NCI-H1694 (cell line): ENCODE data around the gene GRM4.

Source experiments
- DNase-seq: peaks from one replicate; lab custom pipeline; 2025; lab: John Stamatoyannopoulos, UW

The GRM4 gene

DNA sequence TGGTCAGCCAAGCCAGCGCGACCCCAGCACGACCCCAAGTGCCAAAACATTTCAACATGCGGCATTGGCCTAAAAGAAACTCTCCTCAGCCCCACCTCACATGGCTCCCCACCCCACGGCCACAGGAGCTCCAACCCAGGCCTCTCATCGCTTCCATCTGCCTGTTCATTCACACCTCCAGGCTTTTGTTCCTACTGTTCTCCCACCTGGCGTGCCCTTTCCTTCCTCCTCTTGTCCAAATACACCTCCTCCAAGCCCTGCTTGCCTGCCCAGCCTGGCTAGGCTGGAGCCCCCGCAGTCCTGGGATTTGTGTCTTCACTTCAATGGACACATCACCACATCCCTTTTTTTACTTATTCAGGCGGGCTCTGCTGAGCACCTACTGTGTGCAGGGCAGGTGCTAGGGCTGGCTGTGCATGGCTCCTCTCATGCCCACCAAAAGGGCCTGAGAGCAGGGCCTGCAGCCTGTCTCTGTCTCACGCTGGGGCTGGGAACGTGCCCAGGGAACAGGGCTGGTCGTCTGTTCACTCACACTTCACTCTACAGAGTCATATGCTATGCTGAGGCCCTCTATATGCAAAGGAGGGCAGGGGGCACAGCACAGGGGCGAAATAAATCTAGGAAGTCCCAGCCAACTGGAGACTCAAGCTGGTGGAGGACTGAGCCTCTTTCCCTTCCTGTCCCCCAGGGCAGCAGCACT is 61.1 kb downstream of the GRM4 start:
- DNase-seq: no peak

DNA sequence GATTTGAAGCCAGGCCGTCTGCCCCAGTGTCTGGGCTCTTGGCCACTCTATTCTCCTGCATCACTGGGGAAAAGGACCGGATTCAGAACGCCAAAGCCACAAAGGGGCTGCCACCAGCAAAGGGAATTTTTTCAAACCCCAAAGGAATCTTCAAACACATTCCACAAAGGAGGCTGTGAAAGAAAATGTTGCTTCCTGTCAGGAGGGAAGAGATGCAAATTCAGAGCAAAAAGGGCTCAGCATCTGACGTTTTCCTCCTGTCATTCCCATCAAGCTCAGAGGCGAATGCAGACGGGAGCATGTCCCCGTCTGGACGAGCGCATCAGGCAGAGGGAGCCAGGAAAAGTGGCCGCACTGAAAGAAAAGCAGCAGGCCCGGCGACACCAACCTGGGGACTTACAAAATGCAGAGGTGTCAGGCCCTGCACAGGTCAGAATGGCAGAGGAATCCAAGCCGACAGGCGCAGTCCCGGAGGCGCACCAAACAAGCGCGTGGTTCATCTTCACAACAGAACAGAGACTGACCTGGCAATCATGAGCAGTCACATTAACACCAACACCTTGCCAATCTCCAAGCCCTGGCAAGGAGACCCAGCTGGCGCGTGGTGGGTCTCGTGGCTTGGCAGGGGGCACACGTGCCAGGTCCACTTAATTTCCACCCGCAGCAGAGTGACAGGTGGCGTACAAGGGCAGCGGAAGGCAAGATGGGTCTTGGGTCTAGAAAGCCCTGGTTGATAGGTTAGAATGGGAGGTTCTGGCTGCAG is 62.8 kb downstream of the GRM4 start:
- no peak for DNase-seq

DNA sequence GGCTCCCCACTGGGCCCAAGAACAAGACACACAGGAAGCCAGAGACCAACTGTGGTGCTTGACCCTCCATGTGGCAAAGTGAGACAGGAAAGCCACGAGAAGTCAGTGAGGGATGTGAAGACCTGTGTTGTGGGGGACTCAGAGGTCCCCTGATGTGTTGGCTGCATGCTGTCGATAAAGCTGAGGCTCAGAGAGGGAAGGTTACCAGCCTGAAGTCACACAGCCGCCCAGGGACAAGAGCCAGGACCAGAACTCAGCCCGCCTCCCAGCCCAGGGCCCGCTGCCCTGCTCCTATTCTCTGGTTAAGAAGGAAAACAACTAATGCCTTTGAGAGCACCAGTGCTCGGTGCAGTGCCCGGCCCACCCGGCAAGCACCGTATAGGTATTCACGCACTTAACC is 63.5 kb downstream of the GRM4 start:
- no peak for DNase-seq

DNA sequence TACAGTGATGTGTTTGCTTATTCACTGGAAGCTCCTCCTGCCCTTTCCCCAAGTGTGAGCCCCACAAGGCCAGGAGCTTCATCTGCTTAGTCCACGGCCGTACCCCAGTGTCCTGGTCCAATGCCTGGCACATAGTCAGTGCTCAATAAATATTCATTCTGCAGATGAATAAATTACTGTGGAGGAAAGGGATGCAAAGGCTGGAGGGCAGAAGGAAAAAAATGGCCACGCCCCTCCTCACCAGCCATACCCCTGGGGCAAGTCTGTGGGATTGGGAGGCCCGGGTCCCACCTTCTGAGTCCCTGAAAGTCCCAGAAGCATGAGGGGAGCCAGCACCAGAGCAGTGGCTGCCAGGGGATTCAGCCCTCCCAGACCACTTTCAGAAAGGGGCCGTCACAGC is 65.5 kb downstream of the GRM4 start:
- no peak for DNase-seq

DNA sequence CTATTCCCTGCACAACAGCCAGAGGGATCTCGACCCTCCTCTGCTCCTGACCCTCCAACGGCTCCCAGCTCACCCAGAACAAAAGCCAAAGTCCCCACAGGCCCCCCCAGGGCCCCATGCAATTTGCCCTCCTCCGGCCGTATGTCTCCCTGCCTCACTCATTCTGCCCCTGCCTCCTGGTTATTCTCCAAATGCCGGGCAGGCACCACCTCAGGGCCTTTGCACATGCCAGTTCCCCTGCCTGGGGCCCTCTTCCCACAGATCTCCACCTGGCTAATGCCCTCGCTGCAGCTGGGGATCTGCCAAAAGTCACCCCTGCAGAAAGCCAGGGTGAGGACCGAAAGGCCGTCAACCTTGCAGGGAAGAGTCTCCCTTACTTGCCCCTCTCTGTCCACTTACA is 66.0 kb downstream of the GRM4 start:
- DNase-seq: no peak

DNA sequence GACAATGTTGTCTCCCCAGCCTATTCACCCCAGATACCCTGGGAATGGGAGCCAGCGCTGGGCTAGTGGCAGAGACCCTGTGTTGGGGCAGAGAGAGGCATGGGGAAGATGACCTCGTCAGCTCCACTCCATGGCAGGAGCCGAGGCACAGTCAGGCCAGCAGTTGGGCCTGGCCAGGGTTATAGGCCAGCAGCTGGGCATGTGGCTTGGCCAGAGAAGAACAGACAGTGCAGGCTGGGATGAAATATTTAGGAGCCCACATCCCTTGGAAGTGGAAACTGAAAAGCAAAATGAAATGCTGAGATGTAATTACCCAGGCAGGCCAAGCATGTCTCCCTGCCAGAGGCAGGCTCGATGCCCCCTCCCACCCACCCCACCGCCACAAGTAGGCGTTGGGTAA is 70.0 kb downstream of the GRM4 start:
- no peak for DNase-seq

DNA sequence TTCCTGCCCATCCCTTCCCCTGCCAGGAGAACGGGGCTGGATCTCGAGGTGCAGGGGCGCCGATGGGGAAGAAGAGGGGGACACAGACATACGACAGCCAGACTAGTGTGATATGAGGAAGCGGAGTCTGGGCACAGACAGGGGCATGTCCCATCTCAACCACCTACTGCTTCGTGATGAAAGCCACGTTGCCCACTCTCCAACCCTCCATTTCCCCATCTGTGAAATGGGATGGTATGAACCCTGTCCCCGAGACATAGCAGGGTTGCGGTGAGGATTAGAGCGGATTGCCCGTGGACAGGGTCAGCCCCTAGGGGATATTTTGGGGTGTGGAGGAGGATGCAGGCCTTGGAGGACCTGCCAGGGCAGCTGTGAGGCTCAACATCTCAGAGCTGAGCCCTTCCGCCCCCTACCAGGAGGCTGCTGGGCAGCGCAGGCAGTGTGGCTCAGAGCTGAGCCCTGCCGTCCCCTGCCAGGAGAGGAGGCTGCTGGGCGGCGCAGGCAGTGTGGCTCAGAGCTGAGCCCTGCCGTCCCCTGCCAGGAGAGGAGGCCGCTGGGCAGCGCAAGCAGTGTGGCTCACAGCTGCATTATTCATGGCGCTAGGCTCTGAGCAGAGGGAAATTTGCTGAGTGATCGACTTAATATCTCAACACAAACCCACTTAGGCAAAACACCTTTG is 71.7 kb downstream of the GRM4 start:
- DNase-seq: no peak

DNA sequence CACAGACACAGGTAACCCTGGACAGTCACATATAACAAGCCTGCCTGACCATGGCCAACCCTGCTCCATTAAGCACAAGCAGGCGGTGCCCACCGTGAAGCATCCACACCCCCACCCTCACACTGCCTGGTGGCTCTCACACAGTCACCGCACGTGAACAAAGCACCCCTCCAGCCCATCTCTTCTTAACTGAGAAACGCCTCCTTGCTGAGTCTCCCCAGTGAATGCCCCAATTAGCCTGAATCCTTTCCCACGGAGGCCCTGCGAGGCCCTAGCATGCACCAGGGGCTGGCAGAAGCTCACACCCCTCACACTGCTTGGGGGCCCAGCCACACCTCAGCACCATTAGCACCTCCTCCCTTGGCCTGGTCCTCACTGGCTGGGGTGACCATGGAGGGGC is 72.3 kb downstream of the GRM4 start:
- no peak for DNase-seq

DNA sequence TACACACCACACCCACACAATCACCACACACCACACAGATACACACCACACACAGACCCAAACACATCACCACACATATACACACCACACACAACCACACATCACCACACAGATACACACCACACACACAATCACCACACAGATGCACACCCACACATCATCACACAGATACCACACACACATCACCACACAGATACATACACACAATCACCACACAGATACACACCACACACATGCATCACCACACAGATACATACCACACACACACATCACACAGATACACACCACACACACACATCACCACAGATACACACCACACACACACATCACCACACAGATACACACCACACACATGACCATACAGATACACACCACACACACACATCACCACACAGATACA is 73.2 kb downstream of the GRM4 start:
- no peak for DNase-seq

DNA sequence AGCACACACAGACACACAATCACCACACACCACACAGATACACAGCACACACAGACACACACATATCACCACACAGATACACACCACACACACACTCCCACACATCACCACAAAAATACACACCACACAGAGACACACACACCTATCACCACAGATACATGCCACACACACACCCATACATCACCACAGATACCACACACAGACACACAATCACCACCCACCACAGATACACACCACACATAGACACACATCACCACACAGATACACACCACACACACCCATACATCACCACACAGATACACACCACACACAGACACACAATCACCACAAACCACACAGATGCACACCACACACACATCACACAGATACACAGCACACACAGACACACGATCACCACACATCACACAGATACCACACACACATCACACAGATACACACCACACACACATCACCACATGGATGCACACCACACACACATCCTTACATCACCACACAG is 74.0 kb downstream of the GRM4 start:
- DNase-seq: no peak

DNA sequence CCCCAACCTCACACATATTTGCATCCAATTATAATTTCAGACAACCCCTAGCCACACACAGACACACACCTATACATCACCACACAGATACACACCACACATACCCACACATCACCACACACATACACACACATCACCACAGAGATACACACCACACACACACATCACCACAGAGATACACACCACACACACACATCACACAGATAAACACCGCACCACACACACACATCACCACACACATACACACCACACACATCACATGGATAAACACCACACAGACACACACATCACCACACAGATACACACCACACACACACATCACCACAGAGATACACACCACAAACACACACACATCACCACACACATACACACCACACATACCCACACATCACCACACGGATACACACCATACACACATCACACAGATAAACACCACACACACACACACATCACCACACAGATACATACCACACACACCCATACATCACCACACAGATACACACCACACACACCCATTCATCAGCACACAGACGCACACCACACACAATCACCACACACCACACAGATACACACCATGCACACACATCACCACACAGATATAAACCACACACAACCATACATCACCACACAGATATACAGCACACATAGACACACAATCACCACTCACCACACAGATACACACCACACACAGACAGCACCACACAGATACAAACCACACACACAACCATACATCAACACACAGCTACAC is 74.6 kb downstream of the GRM4 start:
- no peak for DNase-seq

DNA sequence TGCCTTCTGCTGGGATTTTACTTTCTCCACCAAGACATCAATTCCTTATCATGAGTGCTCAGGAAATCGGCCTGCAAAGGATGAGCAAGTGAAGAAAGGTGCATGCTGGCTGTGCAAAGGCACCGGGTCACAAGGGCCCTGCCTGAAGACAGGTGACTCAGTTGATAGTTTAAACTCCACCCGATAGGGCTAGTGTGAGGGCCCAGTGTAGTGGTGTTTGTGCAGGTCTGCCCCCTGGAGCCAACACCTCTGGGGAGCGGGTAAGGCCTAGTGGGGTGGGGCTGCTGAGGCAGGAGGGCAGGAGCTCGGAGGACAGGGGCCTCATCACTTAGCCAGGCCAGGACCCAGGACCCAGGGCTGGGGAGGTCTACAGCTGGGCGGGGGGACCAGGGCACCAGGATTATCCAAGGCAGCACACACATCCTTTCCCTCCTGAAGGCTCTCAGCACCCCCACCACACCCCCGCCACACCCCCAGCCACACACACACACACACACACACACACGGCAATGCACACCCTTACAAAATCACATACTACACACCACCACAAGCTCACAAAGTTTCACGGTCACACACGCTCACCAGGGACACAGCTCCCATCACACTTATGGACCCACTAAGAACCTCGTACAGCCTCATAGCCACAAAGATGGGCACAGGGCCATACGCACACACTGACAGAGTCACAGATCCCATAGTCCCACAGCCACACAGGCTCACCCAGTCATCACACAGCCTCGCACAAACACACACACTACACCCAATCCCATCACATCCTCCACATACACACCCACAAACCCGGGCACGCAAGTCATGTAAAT is 75.4 kb downstream of the GRM4 start:
- no peak for DNase-seq

DNA sequence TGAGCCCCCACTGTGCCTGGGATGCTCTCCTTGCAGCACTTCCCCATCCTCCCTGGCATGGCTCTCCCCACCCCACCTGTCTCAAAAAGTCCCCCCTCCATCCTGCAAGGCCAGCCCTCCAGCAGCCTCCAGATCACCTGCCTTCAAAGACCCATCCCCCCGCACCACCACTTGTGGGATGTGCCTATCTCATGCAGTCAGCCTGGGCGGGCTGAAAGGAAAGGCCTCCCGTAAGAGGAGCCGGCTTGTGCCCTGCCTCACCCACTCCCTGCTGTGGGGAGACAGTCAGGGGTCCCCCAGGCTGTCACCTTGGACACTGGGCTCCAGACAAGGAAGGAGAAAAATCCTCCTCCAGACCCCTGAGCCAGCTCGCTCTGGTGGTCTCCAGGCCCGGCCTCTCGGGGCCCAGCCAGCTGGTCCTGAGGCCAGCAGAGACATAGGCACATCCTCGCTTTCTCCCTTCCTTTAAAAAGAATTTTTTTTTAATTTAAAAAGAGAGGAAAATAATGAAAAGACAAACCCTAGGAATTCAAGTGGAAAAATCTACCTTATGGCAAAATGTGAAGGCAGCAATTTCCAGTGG is 77.3 kb downstream of the GRM4 start:
- DNase-seq: no peak

DNA sequence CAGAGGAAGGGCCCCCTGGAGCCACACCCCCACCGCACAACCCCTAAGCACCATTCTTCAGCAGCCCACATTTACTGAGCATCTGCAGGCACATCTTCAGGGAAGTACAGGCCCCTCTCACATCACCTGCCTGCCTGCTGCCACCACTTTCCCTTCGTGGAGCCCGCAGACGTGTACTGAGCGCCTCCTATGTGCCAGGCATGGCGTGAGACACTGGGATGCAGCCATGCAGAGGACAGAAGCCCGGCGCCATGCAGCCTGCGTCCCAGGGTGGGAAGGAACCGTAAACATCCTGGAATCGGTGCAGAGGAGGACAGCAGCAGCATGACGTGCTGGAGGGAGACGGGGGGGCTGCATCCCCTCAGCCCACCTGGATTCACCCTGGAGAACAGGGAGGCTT is 78.1 kb downstream of the GRM4 start:
- peak; percentile 55 for DNase-seq

DNA sequence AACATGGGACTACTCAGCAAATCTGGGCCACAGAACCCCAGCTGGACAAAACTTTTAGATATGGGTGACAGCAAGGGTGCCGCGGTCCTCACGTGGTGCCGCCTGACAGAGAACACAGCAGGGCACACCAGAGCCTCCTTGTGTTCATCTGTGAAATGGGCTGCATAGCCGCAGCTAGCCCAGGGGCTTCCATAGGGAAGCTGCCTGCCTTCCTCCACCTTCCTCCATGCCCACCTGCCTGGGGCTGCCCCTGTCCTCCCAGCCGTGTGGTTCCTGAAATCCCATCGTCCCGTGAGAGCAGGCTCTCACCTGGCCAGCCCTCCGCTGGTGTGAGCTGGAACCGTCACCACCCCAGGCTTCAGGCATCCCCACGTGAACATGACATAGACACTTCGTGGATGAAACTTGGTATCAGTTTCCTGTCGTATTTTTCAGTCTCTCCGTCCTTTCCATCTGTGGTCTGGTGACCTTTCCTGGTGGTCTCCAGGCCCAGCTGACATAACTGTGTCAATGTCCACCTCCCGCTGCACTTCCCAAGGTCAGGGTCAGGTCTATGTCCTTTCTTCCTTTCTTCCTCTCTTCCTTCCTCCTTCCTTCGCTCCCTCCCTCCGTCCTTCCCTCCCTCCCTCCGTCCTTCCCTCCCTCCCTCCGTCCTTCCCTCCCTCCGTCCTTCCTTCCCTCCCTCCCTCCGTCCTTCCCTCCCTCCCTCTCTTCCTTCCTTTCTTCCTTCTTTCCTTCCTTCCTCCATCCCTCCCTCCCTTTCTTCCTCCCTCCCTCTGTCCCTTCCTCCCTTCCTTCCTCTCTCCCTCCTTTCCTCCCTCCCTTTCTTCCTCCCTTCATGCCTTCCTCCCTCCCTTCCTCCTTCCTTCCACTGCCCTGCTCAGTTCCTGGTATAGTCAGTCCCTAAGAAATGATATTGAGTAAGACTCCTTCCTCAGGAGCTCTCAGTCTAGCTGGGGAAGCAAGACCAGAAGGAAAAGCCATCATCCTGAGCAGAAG is 78.8 kb downstream of the GRM4 start:
- no peak for DNase-seq

DNA sequence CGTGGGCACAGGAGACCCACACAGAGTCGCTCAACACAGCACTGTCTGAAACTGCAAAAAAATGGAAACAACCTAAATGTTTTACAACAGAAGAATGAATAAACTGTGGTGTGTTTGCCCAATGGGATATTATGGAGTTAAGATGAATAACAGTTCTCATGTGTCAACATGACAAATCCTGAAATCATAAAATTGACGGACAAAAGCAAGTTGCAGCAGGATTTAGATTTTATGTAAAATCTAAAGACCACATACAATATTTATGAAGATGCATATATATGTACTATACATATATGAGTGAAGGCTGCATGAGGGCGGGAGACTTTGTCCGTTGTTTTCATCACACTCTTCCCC is 79.7 kb downstream of the GRM4 start:
- no peak for DNase-seq

DNA sequence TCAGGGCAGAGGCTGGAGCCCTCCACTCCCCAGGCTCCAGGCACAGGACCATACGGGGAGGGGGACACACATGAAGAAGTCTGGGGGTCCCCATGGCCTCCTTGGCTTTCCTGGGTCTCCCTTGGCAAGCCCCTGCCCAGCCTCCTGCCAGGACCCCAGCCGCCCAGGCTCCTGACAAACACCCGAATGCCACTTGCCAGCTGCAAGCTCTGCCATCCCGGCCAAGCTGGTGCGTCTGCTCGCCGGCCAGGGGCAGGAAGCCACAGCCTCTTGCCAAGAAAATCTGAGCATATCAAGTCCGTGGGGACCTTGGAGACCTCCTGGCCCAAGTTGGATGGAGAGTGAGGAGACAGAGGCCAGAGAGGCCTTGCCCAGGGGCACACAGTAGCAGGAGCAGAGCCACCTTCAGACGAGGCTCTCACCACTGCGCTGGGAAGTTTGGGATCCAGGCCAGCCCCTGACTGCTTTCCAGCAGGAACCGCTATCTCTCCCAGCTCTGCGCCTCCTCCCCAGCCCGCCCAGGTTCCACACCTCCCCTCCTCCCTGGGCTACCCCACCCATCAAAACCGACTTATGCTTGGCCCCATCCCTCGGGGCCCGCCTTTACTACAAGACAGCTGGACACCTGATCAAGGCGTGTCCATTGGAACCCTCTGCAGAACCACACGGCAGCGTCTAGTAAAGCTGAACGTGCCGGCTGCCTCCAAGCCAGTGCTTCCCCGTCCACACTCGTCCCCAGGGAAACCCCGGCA is 80.2 kb downstream of the GRM4 start:
- DNase-seq: peak; percentile 38

DNA sequence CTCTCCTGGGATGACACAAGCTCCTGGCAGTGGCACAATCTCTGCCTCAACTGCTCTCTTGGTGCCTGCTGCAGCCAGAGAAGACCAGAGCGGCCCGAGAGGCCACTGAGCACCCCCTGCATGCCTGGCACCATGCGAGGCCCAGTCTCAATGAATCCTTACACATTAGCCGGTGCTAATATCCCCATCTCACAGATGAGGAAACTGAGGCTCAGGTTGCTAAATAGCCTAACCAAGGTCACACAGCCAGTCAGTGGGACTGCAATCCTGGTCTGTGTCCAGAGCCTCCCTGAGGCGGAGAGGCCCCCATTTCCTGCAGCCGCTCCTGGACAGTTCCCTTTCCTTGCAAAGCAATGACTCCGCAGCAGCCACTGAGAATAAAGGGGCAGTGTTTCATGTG is 81.2 kb downstream of the GRM4 start:
- no peak for DNase-seq

DNA sequence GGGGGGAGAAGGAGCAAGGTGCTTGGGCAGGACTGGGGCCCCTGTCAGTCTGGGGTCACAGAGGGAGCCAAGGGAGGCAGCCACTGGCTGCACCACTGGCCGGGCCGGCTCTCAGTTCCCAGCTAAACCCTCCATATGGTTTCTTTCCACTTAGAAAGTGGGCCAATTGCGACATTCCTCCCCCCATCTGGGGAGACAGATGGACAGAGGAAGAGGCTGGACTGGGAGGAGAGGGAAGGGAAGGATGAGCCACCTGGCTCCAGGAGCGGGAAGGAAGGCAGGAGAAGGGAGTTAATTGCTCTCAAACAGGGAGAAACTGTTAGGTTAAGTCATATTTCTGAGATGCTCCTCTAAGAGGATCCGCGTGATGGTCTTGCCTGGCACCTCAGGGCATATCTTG is 82.2 kb downstream of the GRM4 start:
- no peak for DNase-seq
